ENCODE data around the gene DNAJC7.
"Not testable (repeated sequence)": the region's sequence is repeated elsewhere in the genome, so short reads cannot be mapped to it uniquely, and the experiment has no call there.

DNA sequence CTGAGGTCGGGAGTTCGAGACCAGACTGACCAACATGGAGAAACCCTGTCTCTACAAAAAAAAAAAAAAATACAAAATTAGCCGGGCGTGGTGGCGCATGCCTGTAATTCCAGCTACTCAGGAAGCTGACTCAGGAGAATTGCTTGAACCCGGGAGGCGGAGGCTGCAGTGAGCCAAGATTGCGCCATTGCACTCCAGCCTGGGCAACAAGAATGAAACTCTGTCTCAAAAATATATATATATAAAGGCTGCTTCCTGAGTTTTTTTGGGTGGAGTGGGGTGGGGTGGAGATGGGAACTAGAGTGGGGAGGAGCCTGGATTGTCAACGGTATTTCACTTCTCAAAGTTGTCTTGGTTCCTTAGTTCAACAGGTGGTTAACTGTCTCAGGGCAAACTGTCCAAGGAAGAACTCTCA lies 7.0 kb downstream of the DNAJC7 start:
- TF ChIP-seq, protein P1, sequence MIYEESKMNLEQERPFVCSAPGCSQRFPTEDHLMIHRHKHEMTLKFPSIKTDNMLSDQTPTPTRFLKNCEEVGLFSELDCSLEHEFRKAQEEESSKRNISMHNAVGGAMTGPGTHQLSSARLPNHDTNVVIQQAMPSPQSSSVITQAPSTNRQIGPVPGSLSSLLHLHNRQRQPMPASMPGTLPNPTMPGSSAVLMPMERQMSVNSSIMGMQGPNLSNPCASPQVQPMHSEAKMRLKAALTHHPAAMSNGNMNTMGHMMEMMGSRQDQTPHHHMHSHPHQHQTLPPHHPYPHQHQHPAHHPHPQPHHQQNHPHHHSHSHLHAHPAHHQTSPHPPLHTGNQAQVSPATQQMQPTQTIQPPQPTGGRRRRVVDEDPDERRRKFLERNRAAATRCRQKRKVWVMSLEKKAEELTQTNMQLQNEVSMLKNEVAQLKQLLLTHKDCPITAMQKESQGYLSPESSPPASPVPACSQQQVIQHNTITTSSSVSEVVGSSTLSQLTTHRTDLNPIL (CRISPR knock-in tag; IDR thresholded peaks at IDR 0.05; ENCODE audit: low read depth), result not testable (repeated sequence)
- TF ChIP-seq PPARA (CRISPR knock-in tag; IDR thresholded peaks at IDR 0.05; ENCODE audit: borderline replicate concordance); ARNTL (CRISPR knock-in tag; IDR thresholded peaks at IDR 0.05; ENCODE audit: borderline replicate concordance, low read depth); TOX (CRISPR knock-in tag; IDR thresholded peaks at IDR 0.05; ENCODE audit: borderline replicate concordance); RARB (CRISPR knock-in tag; IDR thresholded peaks at IDR 0.05): not testable (repeated sequence)

Data from SK-N-SH treated with all-trans-retinoic acid at 6 μM for 48 hours (cell line).